Right hindlimb (tissue), 1 donor: ENCODE measurements around the gene CYP2A7.
"Not testable (repeated sequence)": the region's sequence is repeated elsewhere in the genome, so short reads cannot be mapped to it uniquely, and the experiment has no call there.

Experiments used
- DNase-seq: peaks from one replicate; pipeline ENCODE4 v3.0.0-alpha.2; 2018

The CYP2A7 gene

GRCh38 chr19:40882062-40882461 lies at the start of gene CYP2A7:
TSS of gene CYP2A7 (minus strand) at chr19:40882231. CDS start at chr19:40882210, 21 bp downstream.
- DNase-seq: not testable (repeated sequence)

GRCh38 chr19:40930799-40931198 lies 48.8 kb upstream of the CYP2A7 start:
- not testable (repeated sequence) for DNase-seq

- DNase-seq: not testable (repeated sequence)
These were observed 47.9 kb upstream of the CYP2A7 start for GRCh38 chr19:40929942-40930341.

- DNase-seq: no peak
These were observed 46.8 kb upstream of the CYP2A7 start for GRCh38 chr19:40928850-40929249.

GRCh38 chr19:40927567-40927966 lies 45.5 kb upstream of the CYP2A7 start:
- DNase-seq: no peak

GRCh38 chr19:40926276-40926675 lies 44.2 kb upstream of the CYP2A7 start:
- not testable (repeated sequence) for DNase-seq

GRCh38 chr19:40923934-40924391 lies 41.9 kb upstream of the CYP2A7 start:
- DNase-seq: no peak

- DNase-seq: not testable (repeated sequence)
These were observed 40.5 kb upstream of the CYP2A7 start for GRCh38 chr19:40922237-40923160.

- no peak for DNase-seq
These were observed 39.2 kb upstream of the CYP2A7 start for GRCh38 chr19:40921005-40921897.

GRCh38 chr19:40920300-40921004 lies 38.4 kb upstream of the CYP2A7 start:
- DNase-seq: no peak

- DNase-seq: not testable (repeated sequence)
These were observed 37.7 kb upstream of the CYP2A7 start for GRCh38 chr19:40919530-40920299.

- not testable (repeated sequence) for DNase-seq
These were observed 36.3 kb upstream of the CYP2A7 start for GRCh38 chr19:40918303-40918702.

- DNase-seq: peak; percentile 51
These were observed 26.9 kb upstream of the CYP2A7 start for GRCh38 chr19:40908976-40909375.

- DNase-seq: peak; percentile 27
These were observed 26.1 kb upstream of the CYP2A7 start for GRCh38 chr19:40907968-40908735.

GRCh38 chr19:40906512-40906911 lies 24.5 kb upstream of the CYP2A7 start:
- no peak for DNase-seq

- not testable (repeated sequence) for DNase-seq
These were observed 22.7 kb upstream of the CYP2A7 start for GRCh38 chr19:40904673-40905156.

- not testable (repeated sequence) for DNase-seq
These were observed 20.1 kb upstream of the CYP2A7 start for GRCh38 chr19:40901975-40902750.

GRCh38 chr19:40900521-40900920 lies 18.5 kb upstream of the CYP2A7 start:
- not testable (repeated sequence) for DNase-seq

GRCh38 chr19:40899964-40900363 lies 17.9 kb upstream of the CYP2A7 start:
- DNase-seq: not testable (repeated sequence)
